A549 treated with GW870086 at 1 μM for 4 hours (cell line): Measurements from ENCODE around the gene INSIG1. TPM values are rescaled to one million over a fixed set of nuclear protein-coding genes. Genes with fewer than 3 reads are reported as not detected.

Experiments used
- total RNA-seq: library from RNA; stranded (reverse); fragments of 200-300 nt; extraction: Qiagen RNA extraction; gene quantifications from 5 replicates; pipeline ENCODE4 v1.2.3, GENCODE V29; 2022; ENCODE audit warnings: low read depth

Gene INSIG1
- total RNA-seq: 14.1 to 17.5 TPM (median 17.3 TPM) in 5 replicates

GRCh38 chr7:155297517-155298287, at the start of gene INSIG1:
TSS of gene INSIG1 (plus strand) at chr7:155297878. CDS start at chr7:155298286, 408 bp downstream.

Other genes with a start within 250 kb of the INSIG1 start
- not detected in 5 replicates for gene HTR5A, start 227.6 kb upstream of the INSIG1 start, total RNA-seq
- 0.41 to 0.99 TPM (median 0.94 TPM) in 5 replicates for gene EN2, start 160.3 kb downstream of the INSIG1 start, total RNA-seq
- not detected in 5 replicates for gene CNPY1, start 248.7 kb downstream of the INSIG1 start, total RNA-seq